Measurements from ENCODE around the gene SALL2.

The SALL2 gene

GRCh38 chr14:21521501-21521900, 4.6 kb downstream of the SALL2 start:
- no peak overlapping the region for H3K27ac ChIP-seq (ENCODE audit: low read length)

DNA sequence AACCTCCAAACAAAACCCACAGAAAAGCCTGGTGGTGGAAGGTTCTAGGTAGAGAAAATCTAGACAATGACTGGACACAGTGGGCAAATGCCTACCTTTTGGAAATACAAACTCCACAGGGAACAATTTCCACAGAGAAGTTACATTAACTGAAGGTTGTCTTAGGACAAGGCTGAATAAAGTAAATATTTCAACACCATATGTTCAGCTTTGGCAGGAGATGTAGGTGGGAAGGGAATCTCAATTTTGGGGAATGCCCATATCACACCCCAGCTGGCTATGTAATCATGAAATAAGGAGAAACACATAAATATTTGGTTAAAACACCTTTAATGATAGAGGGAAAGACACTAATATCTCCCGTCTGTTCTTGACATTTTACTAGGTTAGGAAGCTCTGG, 5.4 kb downstream of the SALL2 start:
- Histone ChIP-seq H3K9me3 (ENCODE audit: insufficient read depth, low read length, severe bottlenecking) (no peaks in the 10 kb centered on the region), H3K36me3 (ENCODE audit: insufficient read depth, low read length) (peaks cover 8% of the 10 kb centered on the region), H2AFZ (ENCODE audit: low read depth, low read length) (no peak overlapping the region), H3K79me2 (ENCODE audit: insufficient read depth, low read length) (peaks cover 5% of the 10 kb centered on the region), H3K4me2 (ENCODE audit: insufficient read depth, low read length) (no peak overlapping the region), H4K20me1 (ENCODE audit: insufficient read depth, low read length) (no peaks in the 10 kb centered on the region), H3K27ac (ENCODE audit: low read length) (no peak overlapping the region), H3K4me1 (ENCODE audit: insufficient read depth, low read length) (peaks cover 6% of the 10 kb centered on the region), H3K27me3 (ENCODE audit: insufficient read depth, low read length, poor library complexity) (no peaks in the 10 kb centered on the region), H3K9ac (ENCODE audit: low read depth, low read length) (no peak overlapping the region), H3K4me3 (ENCODE audit: low read depth in 1 of 2, low read length in 2 of 2) (no peak overlapping the region)
- ATAC-seq (ENCODE audit: insufficient read depth, low read depth) = no peak
- no peak for DNase-seq
- TF ChIP-seq CTCF (IDR thresholded peaks at IDR 0.05; ENCODE audit: borderline replicate concordance, extremely low read depth, low read length, poor library complexity, severe bottlenecking) (no peak), EZH2 (IDR thresholded peaks at IDR 0.05; ENCODE audit: borderline replicate concordance, low read depth, low read length, severe bottlenecking) (no peak)

More at GRCh38 chr14:21521501-21521900, 4.6 kb downstream of the SALL2 start:
- TF ChIP-seq CTCF (IDR thresholded peaks at IDR 0.05; ENCODE audit: borderline replicate concordance, extremely low read depth, low read length, poor library complexity, severe bottlenecking) (no peak), EZH2 (IDR thresholded peaks at IDR 0.05; ENCODE audit: borderline replicate concordance, low read depth, low read length, severe bottlenecking) (no peak)
- Histone ChIP-seq H3K27me3 (ENCODE audit: insufficient read depth, low read length, poor library complexity) (no peaks in the 10 kb centered on the region), H3K4me1 (ENCODE audit: insufficient read depth, low read length) (peaks cover 7% of the 10 kb centered on the region), H4K20me1 (ENCODE audit: insufficient read depth, low read length) (no peaks in the 10 kb centered on the region), H3K36me3 (ENCODE audit: insufficient read depth, low read length) (peaks cover 8% of the 10 kb centered on the region), H2AFZ (ENCODE audit: low read depth, low read length) (no peak overlapping the region), H3K9ac (ENCODE audit: low read depth, low read length) (no peak overlapping the region), H3K4me2 (ENCODE audit: insufficient read depth, low read length) (no peak overlapping the region), H3K79me2 (ENCODE audit: insufficient read depth, low read length) (peaks cover 5% of the 10 kb centered on the region), H3K9me3 (ENCODE audit: insufficient read depth, low read length, severe bottlenecking) (no peaks in the 10 kb centered on the region), H3K4me3 (ENCODE audit: low read depth in 1 of 2, low read length in 2 of 2) (no peak overlapping the region)
- DNase-seq = no peak
- no peak for ATAC-seq (ENCODE audit: insufficient read depth, low read depth)

GRCh38 chr14:21518725-21519124, 7.4 kb downstream of the SALL2 start:
- TF ChIP-seq EZH2 (IDR thresholded peaks at IDR 0.05; ENCODE audit: borderline replicate concordance, low read depth, low read length, severe bottlenecking) = no peak
- no peak for TF ChIP-seq CTCF (IDR thresholded peaks at IDR 0.05; ENCODE audit: borderline replicate concordance, extremely low read depth, low read length, poor library complexity, severe bottlenecking)

DNA sequence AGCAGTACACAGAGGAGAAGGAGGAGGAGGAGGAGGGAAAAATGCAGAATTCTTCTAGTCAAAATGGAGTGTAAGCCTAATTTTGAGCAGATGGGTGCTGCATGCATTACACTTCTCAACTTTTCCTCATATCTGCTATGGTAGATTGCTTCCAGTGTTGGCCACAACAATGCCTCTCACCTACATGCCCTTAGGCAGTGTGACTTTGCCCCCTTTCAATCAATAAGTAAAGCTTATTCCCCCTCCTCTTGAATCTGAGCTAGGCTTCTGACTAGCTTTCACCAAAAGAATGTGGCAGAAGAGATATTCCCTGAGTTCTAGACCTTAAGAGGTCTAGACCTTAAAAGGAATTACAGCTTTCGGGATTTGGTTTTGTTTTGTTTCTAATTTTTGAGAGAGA, 11.8 kb downstream of the SALL2 start:
- ATAC-seq (ENCODE audit: insufficient read depth, low read depth) = no peak
- H4K20me1 ChIP-seq (ENCODE audit: insufficient read depth, low read length) = no peaks in the 10 kb centered on the region
- H3K36me3 ChIP-seq (ENCODE audit: insufficient read depth, low read length) = peaks cover 7% of the 10 kb centered on the region
- peaks cover 18% of the 10 kb centered on the region for H3K4me1 ChIP-seq (ENCODE audit: insufficient read depth, low read length)
- peak overlapping the region; percentile 8; the same call in 1 of the 2 replicates for H2AFZ ChIP-seq (ENCODE audit: low read depth, low read length)
- no peaks in the 10 kb centered on the region for H3K9me3 ChIP-seq (ENCODE audit: insufficient read depth, low read length, severe bottlenecking)
- no peak overlapping the region for H3K4me2 ChIP-seq (ENCODE audit: insufficient read depth, low read length)
- no peak overlapping the region for H3K4me3 ChIP-seq (ENCODE audit: low read depth in 1 of 2, low read length in 2 of 2)
- no peak for TF ChIP-seq CTCF (IDR thresholded peaks at IDR 0.05; ENCODE audit: borderline replicate concordance, extremely low read depth, low read length, poor library complexity, severe bottlenecking)
- TF ChIP-seq EZH2 (IDR thresholded peaks at IDR 0.05; ENCODE audit: borderline replicate concordance, low read depth, low read length, severe bottlenecking) = no peak
- H3K79me2 ChIP-seq (ENCODE audit: insufficient read depth, low read length) = peaks cover 19% of the 10 kb centered on the region
- no peaks in the 10 kb centered on the region for H3K27me3 ChIP-seq (ENCODE audit: insufficient read depth, low read length, poor library complexity)
- H3K9ac ChIP-seq (ENCODE audit: low read depth, low read length) = no peak overlapping the region
- no peak overlapping the region for H3K27ac ChIP-seq (ENCODE audit: low read length)
- DNase-seq = no peak

More at GRCh38 chr14:21518725-21519124, 7.4 kb downstream of the SALL2 start:
- H3K27me3 ChIP-seq (ENCODE audit: insufficient read depth, low read length, poor library complexity) = no peaks in the 10 kb centered on the region
- H2AFZ ChIP-seq (ENCODE audit: low read depth, low read length) = no peak overlapping the region
- no peaks in the 10 kb centered on the region for H3K9me3 ChIP-seq (ENCODE audit: insufficient read depth, low read length, severe bottlenecking)
- H3K9ac ChIP-seq (ENCODE audit: low read depth, low read length) = no peak overlapping the region
- H3K27ac ChIP-seq (ENCODE audit: low read length) = no peak overlapping the region
- no peaks in the 10 kb centered on the region for H4K20me1 ChIP-seq (ENCODE audit: insufficient read depth, low read length)
- no peak overlapping the region for H3K4me2 ChIP-seq (ENCODE audit: insufficient read depth, low read length)
- DNase-seq = no peak
- no peak overlapping the region for H3K4me3 ChIP-seq (ENCODE audit: low read depth in 1 of 2, low read length in 2 of 2)
- no peak for ATAC-seq (ENCODE audit: insufficient read depth, low read depth)
- H3K79me2 ChIP-seq (ENCODE audit: insufficient read depth, low read length) = no peaks in the 10 kb centered on the region
- no peaks in the 10 kb centered on the region for H3K4me1 ChIP-seq (ENCODE audit: insufficient read depth, low read length)
- H3K36me3 ChIP-seq (ENCODE audit: insufficient read depth, low read length) = no peaks in the 10 kb centered on the region
